ENCODE results near the gene ARHGAP1.

The ARHGAP1 gene

GRCh38 chr11:46692450-46692849, 8.0 kb downstream of the ARHGAP1 start:
- no peak for DNase-seq

- DNase-seq, result no peak
Measured at GRCh38 chr11:46690702-46691101, 9.7 kb downstream of the ARHGAP1 start.

- no peak for DNase-seq
Measured at GRCh38 chr11:46686886-46687795, 13.3 kb downstream of the ARHGAP1 start.

GRCh38 chr11:46684367-46684766, 16.1 kb downstream of the ARHGAP1 start:
- DNase-seq, result no peak

- no peak for DNase-seq
Measured at GRCh38 chr11:46682773-46683752, 17.4 kb downstream of the ARHGAP1 start.

- DNase-seq, result no peak
Measured at GRCh38 chr11:46681814-46682213, 18.6 kb downstream of the ARHGAP1 start.

GRCh38 chr11:46680815-46681214, 19.6 kb downstream of the ARHGAP1 start:
- DNase-seq, result no peak

- DNase-seq, result no peak
Measured at GRCh38 chr11:46680164-46680760, 20.2 kb downstream of the ARHGAP1 start.

GRCh38 chr11:46679241-46680163, 20.9 kb downstream of the ARHGAP1 start:
- DNase-seq, result no peak

- no peak for DNase-seq
Measured at GRCh38 chr11:46678741-46679130, 21.7 kb downstream of the ARHGAP1 start.

DNA sequence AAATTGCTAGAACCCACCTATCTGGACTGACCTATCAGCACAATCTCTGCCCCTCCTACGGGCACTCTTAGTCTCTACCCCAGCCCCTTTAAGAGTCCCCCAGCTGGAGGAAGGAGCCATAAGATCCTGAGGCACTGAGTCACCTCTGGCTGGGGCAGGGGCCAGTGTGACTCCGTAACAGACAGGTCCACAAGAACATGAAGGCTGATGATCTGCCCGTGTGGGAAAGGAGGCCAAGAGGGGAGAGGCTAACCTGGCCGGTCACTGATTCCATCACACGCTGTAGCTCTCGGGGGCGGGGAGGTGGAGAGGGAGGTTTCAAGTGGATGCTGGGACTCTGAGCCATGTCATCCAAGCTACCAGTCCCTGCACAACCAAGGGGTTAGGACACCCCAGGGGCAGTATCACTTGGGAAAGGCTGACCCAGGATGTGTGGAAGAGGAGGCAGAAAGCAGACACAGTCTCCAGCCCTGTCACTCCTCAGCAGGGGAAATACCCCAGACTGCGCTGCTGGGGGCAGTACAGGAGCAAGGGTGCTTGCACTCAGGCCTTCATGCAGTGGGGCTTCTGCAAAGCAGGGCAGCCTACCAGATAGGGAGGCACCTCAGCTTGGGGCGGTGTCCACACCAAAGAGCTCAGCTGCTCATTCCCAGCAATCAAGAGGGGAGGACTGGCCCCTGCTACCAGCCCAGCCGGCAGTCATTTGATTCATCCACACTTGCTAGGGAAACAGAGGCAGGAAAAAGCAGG, 22.3 kb downstream of the ARHGAP1 start:
- peak; percentile 40 for DNase-seq

DNA sequence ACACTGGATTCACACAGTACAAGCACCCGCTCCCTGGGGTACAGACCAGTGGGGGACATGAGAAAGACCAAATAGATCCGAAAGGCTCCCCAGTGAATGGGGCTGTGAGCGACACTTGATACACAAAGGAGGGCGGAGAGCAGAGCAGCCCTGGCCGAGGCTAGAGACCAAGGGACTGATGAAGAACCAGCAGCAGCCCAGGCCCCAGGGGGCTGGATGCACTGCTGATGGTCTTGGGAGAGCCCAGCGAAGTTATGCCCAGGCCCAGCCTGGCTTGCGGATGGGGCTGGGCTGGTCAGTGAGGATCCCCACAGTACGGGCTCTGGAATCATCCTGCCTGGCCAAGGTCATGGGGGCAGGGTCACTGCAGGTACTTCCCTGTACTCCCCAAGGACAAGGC, 23.2 kb downstream of the ARHGAP1 start:
- no peak for DNase-seq

- DNase-seq, result peak; percentile 45
Measured at GRCh38 chr11:46676436-46677158, 23.8 kb downstream of the ARHGAP1 start.

GRCh38 chr11:46675949-46676348, 24.5 kb downstream of the ARHGAP1 start:
- no peak for DNase-seq

DNA sequence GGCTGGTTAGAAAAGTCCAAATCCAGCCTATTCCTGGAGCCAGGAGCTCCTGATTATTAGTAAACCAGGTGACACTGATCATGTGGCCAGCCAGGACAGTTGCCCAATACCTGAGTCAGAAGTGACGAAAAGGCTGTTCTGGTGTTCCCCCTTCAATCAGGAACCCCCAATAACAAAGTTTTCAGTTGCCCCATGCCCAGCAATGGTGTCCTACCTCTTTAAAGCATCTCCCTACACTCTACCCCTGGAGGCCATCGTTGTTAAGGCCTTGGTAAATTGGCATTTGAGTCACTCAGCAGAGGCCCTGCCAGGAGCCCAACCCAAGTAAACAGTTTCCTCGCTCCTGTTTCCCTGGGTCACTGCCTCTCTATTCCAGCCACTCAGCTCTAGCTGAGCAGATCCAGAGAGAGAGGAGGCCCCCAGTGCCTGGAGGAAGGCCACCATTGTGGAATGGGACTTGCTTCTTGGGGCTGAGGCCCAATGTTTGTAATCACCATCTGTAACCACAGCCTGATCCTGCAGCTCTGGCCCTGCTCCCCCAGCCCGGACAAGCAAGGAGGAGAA, 25.0 kb downstream of the ARHGAP1 start:
- peak; percentile 27 for DNase-seq

DNA sequence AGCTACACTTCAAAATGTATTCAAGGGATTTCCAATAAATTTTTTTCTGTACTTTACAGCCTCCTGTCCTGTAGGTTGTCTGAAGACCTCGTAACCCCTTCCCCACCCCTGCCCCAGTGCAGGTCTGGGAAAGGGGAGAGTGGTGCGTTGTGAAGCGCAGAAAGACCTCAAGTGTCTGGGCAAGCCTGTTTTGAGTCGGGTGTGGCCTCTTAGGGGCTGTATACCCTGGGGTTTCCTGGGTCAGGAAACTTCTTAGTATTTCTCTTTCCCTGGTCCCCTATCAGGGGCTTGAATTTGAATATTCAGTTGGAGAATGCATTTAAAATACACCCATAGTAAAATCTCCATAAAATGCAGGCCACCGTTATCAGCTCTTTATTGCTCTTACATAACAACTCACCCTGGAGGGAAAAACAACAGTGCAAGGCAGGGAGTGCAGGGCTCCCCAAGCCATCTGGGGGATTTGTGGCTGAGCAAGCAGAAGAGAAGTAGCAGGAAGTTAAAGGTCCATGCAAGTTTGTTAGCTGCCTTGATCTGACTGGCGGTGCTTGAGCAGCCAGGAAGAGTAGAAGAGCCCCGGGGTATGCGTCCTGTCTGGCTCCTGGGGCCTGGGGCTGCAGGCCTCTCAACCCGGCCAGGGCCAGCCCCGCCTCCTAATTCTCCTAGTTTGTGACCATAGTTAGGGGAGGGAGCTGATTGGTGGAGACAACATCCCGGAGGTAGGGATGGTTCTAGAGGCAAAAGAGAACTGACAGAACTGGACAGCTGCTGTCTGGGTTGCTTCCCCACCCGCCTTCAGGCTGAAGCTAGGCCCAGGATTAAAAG, 25.7 kb downstream of the ARHGAP1 start:
- peak; percentile 79 for DNase-seq

DNA sequence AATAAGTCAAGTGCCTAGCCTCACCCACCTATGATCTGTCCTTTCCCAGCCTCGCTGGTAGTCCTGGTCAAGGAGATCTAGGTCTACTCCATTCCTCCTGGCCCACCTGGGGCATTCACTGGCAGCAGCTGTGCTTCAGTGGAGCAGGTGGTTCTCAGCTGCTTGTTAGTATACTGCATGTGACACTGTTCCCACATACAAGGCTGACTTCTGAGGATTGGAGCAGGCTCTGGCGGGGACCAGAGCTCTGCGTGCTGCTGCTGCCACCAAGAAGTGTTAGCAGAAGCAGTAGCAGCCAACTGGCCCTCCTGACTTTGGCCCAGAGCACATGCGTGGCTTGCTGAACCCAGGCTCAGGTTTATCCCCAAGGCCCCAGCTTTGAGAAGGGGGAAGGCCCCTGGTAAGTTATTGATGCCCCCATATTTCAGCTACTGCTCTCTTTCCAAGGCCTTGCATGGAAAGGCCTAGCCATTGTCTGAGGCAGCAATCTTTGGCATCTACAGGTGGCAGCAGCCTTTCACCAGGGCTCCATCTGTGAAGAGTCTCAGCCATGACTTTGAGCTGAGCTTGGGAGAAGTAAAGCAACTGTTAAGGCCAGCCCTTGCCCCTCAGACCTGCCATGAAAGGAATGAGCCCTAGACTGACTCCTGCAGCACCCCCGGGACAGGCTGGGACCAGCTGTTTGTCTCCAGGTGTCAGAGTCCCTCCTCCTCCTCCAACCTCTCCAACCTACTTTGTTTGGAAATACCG, 26.5 kb downstream of the ARHGAP1 start:
- no peak for DNase-seq

DNA sequence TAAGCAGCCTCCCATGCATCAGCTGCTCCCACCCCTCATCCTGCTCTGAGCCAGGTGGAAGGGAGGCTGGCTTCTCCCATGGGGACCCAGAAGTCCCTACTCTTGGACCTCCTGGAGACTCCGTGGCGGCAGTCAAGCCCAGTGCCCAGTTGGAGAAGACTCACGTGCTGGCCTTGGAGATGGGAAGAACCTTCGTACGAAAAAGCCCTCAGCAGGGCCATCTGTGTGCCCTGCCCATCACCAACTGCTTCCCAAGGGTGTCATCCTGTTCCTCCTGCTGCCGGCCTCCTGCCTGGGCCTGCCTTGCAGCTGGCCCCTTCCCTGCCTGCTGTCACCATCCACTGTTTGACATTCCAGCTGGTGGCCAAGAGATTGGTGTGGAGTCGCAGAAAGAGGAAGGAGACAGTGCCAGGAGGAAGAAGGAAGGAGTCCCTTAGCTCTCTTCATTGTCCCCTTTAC, 28.0 kb downstream of the ARHGAP1 start:
- DNase-seq, result no peak

- no peak for DNase-seq
Measured at GRCh38 chr11:46671958-46672315, 28.5 kb downstream of the ARHGAP1 start.
